ENCODE data around the gene MMRN1.

MMRN1 gene

GRCh38 chr4:89913623-89914022, 19.0 kb downstream of the MMRN1 start:
- ChIA-PET CTCF (interaction anchor here (0.8 kb wide), 1 partner anchor 379 kb away, joined by 3 read pairs; no protein-coding TSS in a partner anchor), POLR2A (no interaction called here)
- no peak overlapping the region for H3K27ac ChIP-seq (ENCODE audit: extremely low read depth, low read depth, low read length)
- no peaks in the 10 kb centered on the region for H3K9me3 ChIP-seq (ENCODE audit: control insufficient read depth, insufficient read depth, low read depth, low read length)
- TF ChIP-seq ZBTB21 (tag by site-specific recombination; IDR thresholded peaks at IDR 0.05) (no peak), ZNF513 (tag by site-specific recombination; IDR thresholded peaks at IDR 0.05) (no peak), ZNF248 (tag by site-specific recombination; IDR thresholded peaks at IDR 0.05) (no peak), ZNF169 (tag by site-specific recombination; IDR thresholded peaks at IDR 0.05) (no peak), TSHZ1 (tag by site-specific recombination; IDR thresholded peaks at IDR 0.05; ENCODE audit: borderline replicate concordance) (no peak), ELK4 (IDR thresholded peaks at IDR 0.05; ENCODE audit: borderline replicate concordance, low read depth, low read length) (no peak), WT1 (tag by site-specific recombination; IDR thresholded peaks at IDR 0.05) (no peak), ZNF202 (tag by site-specific recombination; IDR thresholded peaks at IDR 0.05; ENCODE audit: borderline replicate concordance) (no peak), ZNF16 (tag by site-specific recombination; IDR thresholded peaks at IDR 0.05; ENCODE audit: low read depth) (no peak), SETDB1 (IDR thresholded peaks at IDR 0.05; ENCODE audit: insufficient read length, low read length) (no peak), ZNF555 (tag by site-specific recombination; conservative IDR thresholded peaks at IDR 0.05) (no peak), ZNF23 (tag by site-specific recombination; IDR thresholded peaks at IDR 0.05; ENCODE audit: borderline replicate concordance) (no peak), ZBTB11 (tag by site-specific recombination; conservative IDR thresholded peaks at IDR 0.05; ENCODE audit: low read depth) (no peak)
- H3K4me3 ChIP-seq (ENCODE audit: low read depth, low read length): no peak overlapping the region
- H3K4me1 ChIP-seq (ENCODE audit: control insufficient read depth, insufficient read depth, low read length): no peaks in the 10 kb centered on the region
- H3K36me3 ChIP-seq (ENCODE audit: control insufficient read depth in 2 of 2, insufficient read depth in 1 of 2, low read length in 2 of 2): no peaks in the 10 kb centered on the region

- ChIA-PET POLR2A (no interaction called here), CTCF (interaction anchor here (0.7 to 1.1 kb wide), 3 partner anchors 12 to 377 kb away, joined by 3 to 6 read pairs (median 4); no protein-coding TSS in a partner anchor)
- Histone ChIP-seq H3K9me3 (ENCODE audit: control insufficient read depth, insufficient read depth, low read depth, low read length) (no peaks in the 10 kb centered on the region), H3K27ac (ENCODE audit: extremely low read depth, low read depth, low read length) (no peak overlapping the region), H3K4me1 (ENCODE audit: control insufficient read depth, insufficient read depth, low read length) (no peaks in the 10 kb centered on the region), H3K4me3 (ENCODE audit: low read depth, low read length) (no peak overlapping the region), H3K36me3 (ENCODE audit: control insufficient read depth in 2 of 2, insufficient read depth in 1 of 2, low read length in 2 of 2) (no peaks in the 10 kb centered on the region)
- no peak for TF ChIP-seq ZNF350 (tag by site-specific recombination; IDR thresholded peaks at IDR 0.05)
- TF ChIP-seq ZSCAN18 (tag by site-specific recombination; IDR thresholded peaks at IDR 0.05): no peak
- no peak for TF ChIP-seq ZNF549 (tag by site-specific recombination; IDR thresholded peaks at IDR 0.05)
Observed at GRCh38 chr4:89914609-89915550, 20.2 kb downstream of the MMRN1 start.
